Kidney (tissue), 14 donors: ENCODE data around the gene HAGH. TPM values are rescaled to one million over a fixed set of nuclear protein-coding genes. Genes with fewer than 3 reads are reported as not detected.

Experiments
- DNase-seq, 5 donors: peaks; one replicate each; pipeline ENCODE4 v3.0.0-alpha.2; 2013 to 2020
- FAIRE-seq: peaks from 2 replicates; lab custom pipeline; 2012; peaks lifted over from hg19 to GRCh38; lab: Jason Lieb, UNC
- H3K27ac ChIP-seq, 2 donors: one replicate each; pipeline ENCODE4 v1.7.0; 2013; ENCODE audit warnings: low read depth in 2 of 2, low read length in 2 of 2, inconsistent platforms in 1 of 2
- H3K27me3 ChIP-seq: one replicate; pipeline ENCODE4 v1.7.1; 2013; ENCODE audit warnings: low read length, inconsistent platforms; ENCODE audit not compliant: control insufficient read depth, insufficient read depth
- H3K36me3 ChIP-seq, 3 donors: one replicate each; pipeline versions ENCODE4 v1.7.0 to v1.7.1; 2013; ENCODE audit warnings: low read length in 3 of 3, control low read depth in 1 of 3, inconsistent platforms in 1 of 3; ENCODE audit not compliant: insufficient read depth in 3 of 3, control insufficient read depth in 2 of 3
- H3K4me1 ChIP-seq, 3 donors: one replicate each; pipeline versions ENCODE4 v1.7.0 to v1.7.1; 2013; ENCODE audit warnings: low read length in 3 of 3, inconsistent platforms in 1 of 3, low read depth in 1 of 3; ENCODE audit not compliant: control insufficient read depth in 2 of 3, insufficient read depth in 2 of 3
- H3K4me3 ChIP-seq, 3 donors: one replicate each; pipeline versions ENCODE4 v1.7.0 to v1.8.1; 2013; ENCODE audit warnings: low read length in 3 of 3, control low read depth in 1 of 3, inconsistent platforms in 1 of 3
- H3K9ac ChIP-seq, 3 donors: one replicate each; pipeline versions ENCODE4 v1.7.0 to v1.7.1; 2013; ENCODE audit warnings: low read length in 3 of 3, control low read depth in 1 of 3, inconsistent platforms in 1 of 3
- H3K9me3 ChIP-seq, 3 donors: one replicate each; pipeline versions ENCODE4 v1.7.0 to v1.7.1; 2013; ENCODE audit warnings: low read length in 3 of 3, control low read depth in 1 of 3, inconsistent platforms in 1 of 3; ENCODE audit not compliant: control insufficient read depth in 2 of 3, insufficient read depth in 1 of 3
- intact Hi-C: fragments of 100-400 bp; cut with DNase I; formaldehyde crosslinking; loops from one replicate; pipeline ENCODE4 v1.11.1; 2022
- polyA plus RNA-seq: library from polyadenylated mRNA; stranded (reverse); fragments of 350-450 nt; fragmentation: Illumina TruSeq; extraction: RNeasy Lipid Tissue Mini Kit (QIAGEN cat#74804); gene quantifications from one replicate; pipeline ENCODE4 v1.2.3, GENCODE V29; 2014; ENCODE audit warnings: low read depth, low replicate concordance; ENCODE audit not compliant: insufficient read depth
- total RNA-seq: library from RNA; stranded (reverse); fragmentation: NEBNext Ultra II Directional; extraction: Animal tissue kit (Norgen Biotek cat#: 25700); gene quantifications from one replicate; pipeline ENCODE4 v1.2.1, GENCODE V29; 2021
- TF ChIP-seq, protein P1 (sequence below): IDR thresholded peaks from 3 replicates; pipeline ENCODE4 v1.5.1; 2012; ENCODE audit warnings: mild to moderate bottlenecking, moderate library complexity, borderline replicate concordance; ENCODE audit not compliant: insufficient read depth; ENCODE audit errors: extremely low read depth
- donor health status: control.
- donor health status: control.
- donor health status: control.
- donor health status: control.
- donor health status: control.
- donor health status: DM: yes; HTN: yes; CAD: no.
- donor health status: Normal renal cell carcinoma (clear cell type).

HAGH gene
- total and polyA plus RNA-seq, 2 donors from 2014 or later, result 48.1 to 258 TPM

DNA sequence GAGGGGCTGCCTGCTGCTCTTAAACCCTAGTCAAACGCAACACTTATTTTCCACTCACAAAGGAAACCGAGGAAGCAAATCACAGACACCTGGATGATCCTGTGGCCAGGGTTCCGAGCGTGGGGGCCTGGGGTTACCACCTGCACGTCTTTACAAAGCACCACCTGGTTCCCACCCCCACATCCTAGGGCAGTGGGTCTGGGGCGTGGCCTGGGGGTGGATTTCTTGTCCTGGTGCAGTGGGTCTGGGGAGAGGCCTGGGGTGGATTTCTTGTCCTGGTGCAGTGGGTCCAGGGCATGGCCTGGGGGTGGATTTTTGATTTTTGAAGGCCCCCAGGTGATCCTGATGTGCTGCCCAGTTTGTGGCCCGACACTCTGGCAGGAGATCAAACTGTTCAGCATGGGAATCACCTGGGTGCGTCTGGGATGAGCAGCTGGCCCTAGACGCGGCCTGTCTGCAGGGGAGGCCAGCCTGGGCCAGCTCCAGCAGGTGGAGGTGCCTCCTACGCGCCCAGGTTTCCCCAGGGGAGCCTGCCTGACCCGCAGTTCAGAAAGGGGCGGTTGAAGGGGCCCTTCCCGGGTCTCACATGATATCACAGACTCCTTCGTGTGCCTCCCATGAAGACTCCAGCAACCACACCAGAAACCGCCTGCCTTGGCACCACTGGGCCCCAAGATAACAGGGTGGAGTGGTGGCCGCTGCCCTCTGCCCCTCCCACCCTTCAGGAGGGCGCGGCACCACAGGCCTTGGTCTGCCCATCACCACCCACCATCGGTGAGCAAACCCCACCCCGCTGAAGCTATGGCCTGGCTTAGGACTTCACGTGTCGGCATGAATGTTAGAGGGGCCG is 6.3 kb downstream of the HAGH start:
- DNase-seq (no peak), FAIRE-seq (no peak)
- TF ChIP-seq, protein P1, sequence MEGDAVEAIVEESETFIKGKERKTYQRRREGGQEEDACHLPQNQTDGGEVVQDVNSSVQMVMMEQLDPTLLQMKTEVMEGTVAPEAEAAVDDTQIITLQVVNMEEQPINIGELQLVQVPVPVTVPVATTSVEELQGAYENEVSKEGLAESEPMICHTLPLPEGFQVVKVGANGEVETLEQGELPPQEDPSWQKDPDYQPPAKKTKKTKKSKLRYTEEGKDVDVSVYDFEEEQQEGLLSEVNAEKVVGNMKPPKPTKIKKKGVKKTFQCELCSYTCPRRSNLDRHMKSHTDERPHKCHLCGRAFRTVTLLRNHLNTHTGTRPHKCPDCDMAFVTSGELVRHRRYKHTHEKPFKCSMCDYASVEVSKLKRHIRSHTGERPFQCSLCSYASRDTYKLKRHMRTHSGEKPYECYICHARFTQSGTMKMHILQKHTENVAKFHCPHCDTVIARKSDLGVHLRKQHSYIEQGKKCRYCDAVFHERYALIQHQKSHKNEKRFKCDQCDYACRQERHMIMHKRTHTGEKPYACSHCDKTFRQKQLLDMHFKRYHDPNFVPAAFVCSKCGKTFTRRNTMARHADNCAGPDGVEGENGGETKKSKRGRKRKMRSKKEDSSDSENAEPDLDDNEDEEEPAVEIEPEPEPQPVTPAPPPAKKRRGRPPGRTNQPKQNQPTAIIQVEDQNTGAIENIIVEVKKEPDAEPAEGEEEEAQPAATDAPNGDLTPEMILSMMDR, result no peak
- intact Hi-C loops, result no loop called here
- Histone ChIP-seq H3K27me3 (no peaks in the 10 kb centered on the region), H3K4me1 (peaks cover 0 to 6% (median 0%) of the 10 kb centered on the region in 3 donors), H3K9ac (no peak overlapping the region), H3K9me3 (no peaks in the 10 kb centered on the region), H3K36me3 (peaks cover 0 to 39% (median 11%) of the 10 kb centered on the region in 3 donors), H3K27ac (no peak overlapping the region), H3K4me3 (no peak overlapping the region)

GRCh38 chr16:1819611-1820010 is 7.0 kb downstream of the HAGH start:
- Histone ChIP-seq H3K4me1 (peaks cover 0 to 4% (median 0%) of the 10 kb centered on the region in 3 donors), H3K9me3 (no peaks in the 10 kb centered on the region), H3K27ac (no peak overlapping the region), H3K9ac (no peak overlapping the region), H3K4me3 (no peak overlapping the region), H3K36me3 (peaks cover 0 to 45% (median 11%) of the 10 kb centered on the region in 3 donors), H3K27me3 (no peaks in the 10 kb centered on the region)
- TF ChIP-seq, protein P1, result no peak
- DNase-seq (no peak), FAIRE-seq (no peak)
- intact Hi-C loops, result no loop called here

DNA sequence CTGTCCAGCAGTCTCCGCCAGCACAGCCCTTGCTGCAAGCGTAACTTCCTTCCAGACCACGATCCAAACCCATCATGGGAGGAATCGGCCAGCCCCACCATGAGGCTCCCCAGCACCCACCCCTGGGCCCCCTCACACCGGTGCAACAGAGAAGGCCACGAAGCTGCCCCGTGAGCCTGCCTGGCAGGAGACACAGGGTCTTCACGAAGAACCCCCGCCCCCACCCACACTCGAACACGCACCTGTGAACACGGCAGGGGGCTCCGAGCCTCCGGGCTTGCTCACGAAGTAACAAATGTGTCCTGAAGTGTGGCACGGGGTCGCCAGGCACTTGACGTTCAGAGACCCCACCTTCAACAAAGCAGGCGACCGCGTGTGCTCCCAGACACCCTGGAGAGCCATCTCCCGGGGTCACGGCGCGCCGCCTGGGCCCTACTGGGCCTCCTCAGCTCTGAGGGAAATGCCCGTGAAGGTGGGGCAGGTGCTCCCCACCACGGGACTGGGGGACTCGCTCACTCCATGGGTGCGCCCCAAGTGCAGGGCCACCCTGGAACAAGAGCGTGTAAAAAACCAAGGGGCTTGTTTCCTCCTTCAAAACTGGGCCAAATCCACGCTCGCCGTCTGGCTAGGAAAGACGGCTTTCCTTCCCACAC is 7.6 kb downstream of the HAGH start:
- Histone ChIP-seq H3K27me3 (no peaks in the 10 kb centered on the region), H3K4me1 (peaks cover 0 to 4% (median 0%) of the 10 kb centered on the region in 3 donors), H3K27ac (no peak overlapping the region), H3K9ac (no peak overlapping the region), H3K4me3 (no peak overlapping the region), H3K9me3 (no peaks in the 10 kb centered on the region), H3K36me3 (peaks cover 0 to 45% (median 11%) of the 10 kb centered on the region in 3 donors)
- DNase-seq (no peak), FAIRE-seq (no peak)
- intact Hi-C loops, result no loop called here
- TF ChIP-seq, protein P1, result no peak
